BLaER1 (cell line): ENCODE results near the gene COA3.

Experiments
- H3K27ac ChIP-seq: shearing (Covaris generic); formaldehyde crosslinking; 2 replicates; pipeline ENCODE4 v1.8.1; 2022
- H3K27me3 ChIP-seq: shearing (Covaris generic); formaldehyde crosslinking; 2 replicates; pipeline ENCODE4 v1.8.1; 2022
- H3K36me3 ChIP-seq: shearing (Covaris generic); formaldehyde crosslinking; 2 replicates; pipeline ENCODE4 v1.8.1; 2022
- H3K4me1 ChIP-seq: shearing (Covaris generic); formaldehyde crosslinking; 2 replicates; pipeline ENCODE4 v1.8.1; 2022
- H3K4me2 ChIP-seq: shearing (Covaris generic); formaldehyde crosslinking; 2 replicates; pipeline ENCODE4 v1.8.1; 2022
- H3K4me3 ChIP-seq: shearing (Covaris generic); formaldehyde crosslinking; 2 replicates; pipeline ENCODE4 v1.8.1; 2022
- H3K9ac ChIP-seq: shearing (Covaris generic); formaldehyde crosslinking; 2 replicates; pipeline ENCODE4 v1.8.1; 2022
- H3K9me3 ChIP-seq: shearing (Covaris generic); formaldehyde crosslinking; 2 replicates; pipeline ENCODE4 v1.8.1; 2022
- H4K20me1 ChIP-seq: shearing (Covaris generic); formaldehyde crosslinking; 2 replicates; pipeline ENCODE4 v1.8.1; 2022
- Cebpa-rat ChIP-seq: shearing (Covaris generic); IDR thresholded peaks from 2 replicates; pipeline ENCODE4 v1.8.1; 2022

The COA3 gene

GRCh38 chr17:42798383-42799380 is at the start of gene COA3, which contains the start of gene CNTD1:
Gene COA3 (minus strand): TSS chr17:42798704. CDS start chr17:42798681, 23 bp downstream.
Gene CNTD1 (plus strand): TSS chr17:42798861. CDS start chr17:42799068, 207 bp downstream.
- H4K20me1 ChIP-seq, result no peaks in the 10 kb centered on the region
- H3K4me1 ChIP-seq, result peaks cover 21% of the 10 kb centered on the region
- H3K4me2 ChIP-seq, result peak within 1 kb of the TSS; percentile 98
- no peak for TF ChIP-seq Cebpa-rat
- peak within 1 kb of the TSS; percentile 85 for H3K4me3 ChIP-seq
- H3K9me3 ChIP-seq, result no peaks in the 10 kb centered on the region
- H3K27ac ChIP-seq, result peak within 1 kb of the TSS; percentile 69
- peak within 1 kb of the TSS; percentile 85 for H3K9ac ChIP-seq
- H3K27me3 ChIP-seq, result no peaks in the 10 kb centered on the region
- peaks cover 21% of the 10 kb centered on the region for H3K36me3 ChIP-seq

GRCh38 chr17:42848093-42848492 is 49.6 kb upstream of the COA3 start:
- Histone ChIP-seq H3K4me1 (0 out of 2 replicates have a peak, but pooled peaks cover 7% of the 10 kb centered on the region), H3K4me2 (no peak overlapping the region), H3K4me3 (no peak overlapping the region), H3K9me3 (no peaks in the 10 kb centered on the region), H3K27me3 (no peaks in the 10 kb centered on the region), H4K20me1 (peaks cover 34% of the 10 kb centered on the region), H3K36me3 (peaks cover 33% of the 10 kb centered on the region), H3K27ac (no peak overlapping the region), H3K9ac (no peak overlapping the region)
- no peak for TF ChIP-seq Cebpa-rat

GRCh38 chr17:42846594-42847280 is 48.2 kb upstream of the COA3 start:
- no peaks in the 10 kb centered on the region for H3K27me3 ChIP-seq
- H4K20me1 ChIP-seq, result peaks cover 47% of the 10 kb centered on the region
- no peak overlapping the region for H3K9ac ChIP-seq
- H3K4me3 ChIP-seq, result no peak overlapping the region
- H3K36me3 ChIP-seq, result peaks cover 47% of the 10 kb centered on the region
- TF ChIP-seq Cebpa-rat, result no peak
- H3K4me1 ChIP-seq, result 0 out of 2 replicates have a peak, but pooled peaks cover 7% of the 10 kb centered on the region
- H3K9me3 ChIP-seq, result no peaks in the 10 kb centered on the region
- no peak overlapping the region for H3K4me2 ChIP-seq
- no peak overlapping the region for H3K27ac ChIP-seq

GRCh38 chr17:42845918-42846593 is 47.6 kb upstream of the COA3 start:
- H3K9me3 ChIP-seq, result no peaks in the 10 kb centered on the region
- no peak for TF ChIP-seq Cebpa-rat
- peaks cover 47% of the 10 kb centered on the region for H4K20me1 ChIP-seq
- H3K27ac ChIP-seq, result no peak overlapping the region
- 0 out of 2 replicates have a peak, but pooled peaks cover 7% of the 10 kb centered on the region for H3K4me1 ChIP-seq
- peaks cover 53% of the 10 kb centered on the region for H3K36me3 ChIP-seq
- H3K4me2 ChIP-seq, result no peak overlapping the region
- H3K9ac ChIP-seq, result no peak overlapping the region
- no peak overlapping the region for H3K4me3 ChIP-seq
- H3K27me3 ChIP-seq, result no peaks in the 10 kb centered on the region

- H3K4me1 ChIP-seq, result 0 out of 2 replicates have a peak, but pooled peaks cover 7% of the 10 kb centered on the region
- H3K4me3 ChIP-seq, result no peak overlapping the region
- no peak overlapping the region for H3K4me2 ChIP-seq
- H4K20me1 ChIP-seq, result peaks cover 47% of the 10 kb centered on the region
- no peak overlapping the region for H3K27ac ChIP-seq
- peaks cover 59% of the 10 kb centered on the region for H3K36me3 ChIP-seq
- H3K9ac ChIP-seq, result no peak overlapping the region
- no peaks in the 10 kb centered on the region for H3K27me3 ChIP-seq
- no peaks in the 10 kb centered on the region for H3K9me3 ChIP-seq
- no peak for TF ChIP-seq Cebpa-rat
These were observed 47.0 kb upstream of the COA3 start for GRCh38 chr17:42845556-42845917.

- Histone ChIP-seq H3K4me3 (no peak overlapping the region), H4K20me1 (peaks cover 47% of the 10 kb centered on the region), H3K36me3 (peaks cover 64% of the 10 kb centered on the region), H3K4me1 (0 out of 2 replicates have a peak, but pooled peaks cover 5% of the 10 kb centered on the region), H3K27me3 (no peaks in the 10 kb centered on the region), H3K27ac (no peak overlapping the region), H3K4me2 (no peak overlapping the region), H3K9me3 (no peaks in the 10 kb centered on the region), H3K9ac (no peak overlapping the region)
- TF ChIP-seq Cebpa-rat, result no peak
These were observed 46.5 kb upstream of the COA3 start for GRCh38 chr17:42844761-42845555.

GRCh38 chr17:42844271-42844670 is 45.8 kb upstream of the COA3 start, which contains the start of gene AOC2:
Gene AOC2 (plus strand): TSS chr17:42844580. CDS start chr17:42844627, 47 bp downstream.
- Histone ChIP-seq H3K9me3 (no peaks in the 10 kb centered on the region), H3K36me3 (peaks cover 71% of the 10 kb centered on the region), H3K9ac (0 out of 2 replicates have a peak within 1 kb of the TSS, but pooled peaks have one; percentile 32), H4K20me1 (peaks cover 47% of the 10 kb centered on the region), H3K4me3 (no peak within 1 kb of the TSS), H3K27me3 (no peaks in the 10 kb centered on the region), H3K4me2 (no peak within 1 kb of the TSS), H3K27ac (no peak within 1 kb of the TSS), H3K4me1 (no peaks in the 10 kb centered on the region)
- no peak for TF ChIP-seq Cebpa-rat

- Histone ChIP-seq H3K9ac (no peak overlapping the region), H4K20me1 (peaks cover 47% of the 10 kb centered on the region), H3K27ac (no peak overlapping the region), H3K36me3 (peaks cover 80% of the 10 kb centered on the region), H3K4me1 (no peaks in the 10 kb centered on the region), H3K27me3 (no peaks in the 10 kb centered on the region), H3K4me3 (no peak overlapping the region), H3K9me3 (no peaks in the 10 kb centered on the region), H3K4me2 (no peak overlapping the region)
- TF ChIP-seq Cebpa-rat, result no peak
These were observed 44.9 kb upstream of the COA3 start for GRCh38 chr17:42843358-42843934.
